ENCODE results near the gene RFC5.

- no peak for TF ChIP-seq CTCF (IDR thresholded peaks at IDR 0.05; ENCODE audit: low read depth, low read length, missing input control)
- no peak for TF ChIP-seq ATF3 (IDR thresholded peaks at IDR 0.05)
- TF ChIP-seq MAX (IDR thresholded peaks at IDR 0.05): no peak
- no peak for TF ChIP-seq TAF1 (conservative IDR thresholded peaks at IDR 0.05)
- TF ChIP-seq ZBTB33 (IDR thresholded peaks at IDR 0.05): no peak
- no peak for TF ChIP-seq REST (IDR thresholded peaks at IDR 0.05)
- TF ChIP-seq RAD21 (IDR thresholded peaks at IDR 0.05): no peak
- TF ChIP-seq EGR1 (IDR thresholded peaks at IDR 0.05; ENCODE audit: low read depth in 2 of 2): no peak
- TF ChIP-seq FOXA1 (IDR thresholded peaks at IDR 0.05): no peak
These were observed 21.6 kb downstream of the RFC5 start for GRCh38 chr12:118038137-118038536.
